Lower leg skin (tissue), 3 donors: ENCODE measurements around the gene SULT4A1.

Experiments
- CTCF ChIP-seq, 3 donors: fragments of 450-650 bp; IDR thresholded peaks; one replicate each; pipeline ENCODE4 v1.5.1; 2016; ENCODE audit warnings: antibody characterized with exemption in 3 of 3, mild to moderate bottlenecking in 3 of 3, moderate library complexity in 2 of 3
- POLR2A ChIP-seq, 2 donors: fragments of 450-650 bp; IDR thresholded peaks; one replicate each; pipeline ENCODE4 v1.6.1; 2016 to 2017; ENCODE audit warnings: antibody characterized with exemption in 2 of 2, mild to moderate bottlenecking in 1 of 2, moderate library complexity in 1 of 2

DNA sequence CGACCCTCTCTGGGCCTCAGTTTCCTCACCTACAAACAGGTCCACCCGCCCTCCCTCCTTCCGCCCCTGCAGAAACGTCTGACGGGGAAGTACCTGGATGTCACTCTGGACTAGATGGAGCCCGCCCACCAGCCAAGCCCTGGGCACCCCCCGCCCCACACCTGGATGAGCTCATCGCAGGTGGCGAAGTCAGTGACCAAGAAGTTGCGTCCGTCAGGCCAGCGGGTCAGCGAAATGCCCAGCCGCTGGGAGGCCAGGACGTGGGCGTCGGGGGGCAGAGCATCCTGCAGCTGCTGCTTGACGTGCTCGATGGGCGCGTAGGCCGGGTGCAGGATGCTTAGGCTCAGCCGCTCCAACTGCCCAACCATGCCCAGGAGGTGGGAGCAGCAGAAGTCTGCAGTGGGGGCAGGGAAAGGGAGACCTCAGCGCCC, 28.6 kb upstream of the SULT4A1 start:
- TF ChIP-seq CTCF (IDR thresholded peaks at IDR 0.05) (no peak), POLR2A (IDR thresholded peaks at IDR 0.05) (no peak)
